Astrocyte (in vitro differentiated cells and primary cell): Measurements from ENCODE around the gene ADCY2.

Experiments
- EZH2 ChIP-seq: IDR thresholded peaks from 2 replicates; pipeline ENCODE4 v1.6.1; 2012; ENCODE audit warnings: mild to moderate bottlenecking, low read length, inconsistent platforms; ENCODE audit not compliant: insufficient read depth
- TF ChIP-seq, protein P1 (sequence below): IDR thresholded peaks from 2 replicates; pipeline ENCODE4 v1.5.1; 2011; ENCODE audit warnings: low read depth, mild to moderate bottlenecking, inconsistent platforms, low read length, moderate library complexity; ENCODE audit not compliant: insufficient read depth

DNA sequence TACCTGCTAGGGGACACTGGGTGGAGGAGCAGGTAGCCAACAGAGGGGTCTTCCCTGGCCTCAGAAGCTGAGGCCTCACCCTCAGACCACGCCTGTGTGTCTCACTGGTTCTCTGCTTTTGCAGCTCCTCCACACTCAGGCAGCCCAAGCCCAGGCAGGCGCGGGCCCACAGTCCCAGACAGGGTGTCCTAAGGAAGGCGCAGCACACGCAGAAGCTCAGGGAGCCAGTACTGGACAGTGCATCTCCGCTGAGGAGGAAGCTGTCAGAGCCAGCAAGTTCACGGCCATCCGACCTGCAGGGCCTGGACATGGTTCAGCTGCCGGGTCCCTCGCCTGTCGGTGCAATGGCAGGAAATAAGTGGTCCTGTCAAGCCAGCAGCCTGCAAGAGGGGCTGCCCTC, 429.7 kb downstream of the ADCY2 start:
- TF ChIP-seq, protein P1, sequence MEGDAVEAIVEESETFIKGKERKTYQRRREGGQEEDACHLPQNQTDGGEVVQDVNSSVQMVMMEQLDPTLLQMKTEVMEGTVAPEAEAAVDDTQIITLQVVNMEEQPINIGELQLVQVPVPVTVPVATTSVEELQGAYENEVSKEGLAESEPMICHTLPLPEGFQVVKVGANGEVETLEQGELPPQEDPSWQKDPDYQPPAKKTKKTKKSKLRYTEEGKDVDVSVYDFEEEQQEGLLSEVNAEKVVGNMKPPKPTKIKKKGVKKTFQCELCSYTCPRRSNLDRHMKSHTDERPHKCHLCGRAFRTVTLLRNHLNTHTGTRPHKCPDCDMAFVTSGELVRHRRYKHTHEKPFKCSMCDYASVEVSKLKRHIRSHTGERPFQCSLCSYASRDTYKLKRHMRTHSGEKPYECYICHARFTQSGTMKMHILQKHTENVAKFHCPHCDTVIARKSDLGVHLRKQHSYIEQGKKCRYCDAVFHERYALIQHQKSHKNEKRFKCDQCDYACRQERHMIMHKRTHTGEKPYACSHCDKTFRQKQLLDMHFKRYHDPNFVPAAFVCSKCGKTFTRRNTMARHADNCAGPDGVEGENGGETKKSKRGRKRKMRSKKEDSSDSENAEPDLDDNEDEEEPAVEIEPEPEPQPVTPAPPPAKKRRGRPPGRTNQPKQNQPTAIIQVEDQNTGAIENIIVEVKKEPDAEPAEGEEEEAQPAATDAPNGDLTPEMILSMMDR: no peak
- TF ChIP-seq EZH2: no peak
